Measurements from ENCODE around the gene ATAD5.

- no peak for TF ChIP-seq CTCF (IDR thresholded peaks at IDR 0.05 in 4 of 5, conservative IDR thresholded peaks at IDR 0.05 in 1 of 5)
- no peak for TF ChIP-seq POLR2A (IDR thresholded peaks at IDR 0.05)
Measured at GRCh38 chr17:30920282-30920681, 88.5 kb downstream of the ATAD5 start.

Measured in gastrocnemius medialis (tissue), 4 donors.